ENCODE data around the gene CASZ1.

GRCh38 chr1:10629816-10630571 is 166.5 kb downstream of the CASZ1 start:
- TF ChIP-seq EP300 (IDR thresholded peaks at IDR 0.05): no peak
- TF ChIP-seq, protein P1, sequence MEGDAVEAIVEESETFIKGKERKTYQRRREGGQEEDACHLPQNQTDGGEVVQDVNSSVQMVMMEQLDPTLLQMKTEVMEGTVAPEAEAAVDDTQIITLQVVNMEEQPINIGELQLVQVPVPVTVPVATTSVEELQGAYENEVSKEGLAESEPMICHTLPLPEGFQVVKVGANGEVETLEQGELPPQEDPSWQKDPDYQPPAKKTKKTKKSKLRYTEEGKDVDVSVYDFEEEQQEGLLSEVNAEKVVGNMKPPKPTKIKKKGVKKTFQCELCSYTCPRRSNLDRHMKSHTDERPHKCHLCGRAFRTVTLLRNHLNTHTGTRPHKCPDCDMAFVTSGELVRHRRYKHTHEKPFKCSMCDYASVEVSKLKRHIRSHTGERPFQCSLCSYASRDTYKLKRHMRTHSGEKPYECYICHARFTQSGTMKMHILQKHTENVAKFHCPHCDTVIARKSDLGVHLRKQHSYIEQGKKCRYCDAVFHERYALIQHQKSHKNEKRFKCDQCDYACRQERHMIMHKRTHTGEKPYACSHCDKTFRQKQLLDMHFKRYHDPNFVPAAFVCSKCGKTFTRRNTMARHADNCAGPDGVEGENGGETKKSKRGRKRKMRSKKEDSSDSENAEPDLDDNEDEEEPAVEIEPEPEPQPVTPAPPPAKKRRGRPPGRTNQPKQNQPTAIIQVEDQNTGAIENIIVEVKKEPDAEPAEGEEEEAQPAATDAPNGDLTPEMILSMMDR (IDR thresholded peaks at IDR 0.05): no peak

Data from stomach (tissue), 4 donors.